ENCODE data around the gene SDC4.

Gene SDC4

GRCh38 chr20:45342855-45343531, 5.2 kb downstream of the SDC4 start:
- no peak for DNase-seq

GRCh38 chr20:45341939-45342854, 6.0 kb downstream of the SDC4 start:
- DNase-seq: no peak

GRCh38 chr20:45341579-45341938, 6.7 kb downstream of the SDC4 start:
- no peak for DNase-seq

- no peak for DNase-seq
Observed at GRCh38 chr20:45340951-45341350, 7.3 kb downstream of the SDC4 start.

- no peak for DNase-seq
Observed at GRCh38 chr20:45340236-45340847, 7.9 kb downstream of the SDC4 start.

- no peak for DNase-seq
Observed at GRCh38 chr20:45339799-45340198, 8.4 kb downstream of the SDC4 start.

- no peak for DNase-seq
Observed at GRCh38 chr20:45339084-45339483, 9.1 kb downstream of the SDC4 start.

- DNase-seq: no peak
Observed at GRCh38 chr20:45338121-45339030, 9.8 kb downstream of the SDC4 start.

GRCh38 chr20:45337367-45338120, 10.7 kb downstream of the SDC4 start:
- DNase-seq: no peak

- no peak for DNase-seq
Observed at GRCh38 chr20:45336530-45337366, 11.5 kb downstream of the SDC4 start.

- no peak for DNase-seq
Observed at GRCh38 chr20:45330476-45330875, 17.7 kb downstream of the SDC4 start.

- DNase-seq: no peak
Observed at GRCh38 chr20:45329497-45330319, 18.5 kb downstream of the SDC4 start.

GRCh38 chr20:45328451-45328850, 19.8 kb downstream of the SDC4 start:
- DNase-seq: no peak

- DNase-seq: no peak
Observed at GRCh38 chr20:45325371-45325770, 22.9 kb downstream of the SDC4 start.

GRCh38 chr20:45323731-45324130, 24.5 kb downstream of the SDC4 start:
- DNase-seq: no peak

- DNase-seq: no peak
Observed at GRCh38 chr20:45322952-45323383, 25.3 kb downstream of the SDC4 start.

- DNase-seq: no peak
Observed at GRCh38 chr20:45320948-45321595, 27.2 kb downstream of the SDC4 start.

- no peak for DNase-seq
Observed at GRCh38 chr20:45318948-45319347, 29.3 kb downstream of the SDC4 start.

- no peak for DNase-seq
Observed at GRCh38 chr20:45318386-45318939, 29.8 kb downstream of the SDC4 start.
